ENCODE results near the gene NOX4. TPM values are rescaled to one million over a fixed set of nuclear protein-coding genes. Genes with fewer than 3 reads are reported as not detected.

The NOX4 gene
- total RNA-seq, 1 donor from 2014 or later = 6.2 TPM

DNA sequence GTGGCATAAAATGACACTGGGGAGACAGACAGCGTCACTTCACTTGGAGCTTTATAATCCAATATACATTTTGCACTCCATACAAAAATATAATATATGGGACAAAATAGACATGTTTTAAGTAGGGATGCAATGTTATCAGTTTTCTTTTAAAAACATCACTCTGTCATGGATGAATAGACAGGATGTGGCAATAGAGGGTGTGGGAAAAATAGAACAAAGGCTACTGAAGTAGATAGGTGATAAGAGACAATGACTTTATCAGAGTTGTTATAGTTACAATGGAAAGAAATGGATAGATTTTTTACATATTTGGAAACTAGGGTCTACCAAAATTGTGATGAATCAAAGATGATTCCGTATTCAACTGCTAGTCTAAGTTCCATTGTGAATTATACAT, 13.1 kb upstream of the NOX4 start:
- TF ChIP-seq, protein P1, sequence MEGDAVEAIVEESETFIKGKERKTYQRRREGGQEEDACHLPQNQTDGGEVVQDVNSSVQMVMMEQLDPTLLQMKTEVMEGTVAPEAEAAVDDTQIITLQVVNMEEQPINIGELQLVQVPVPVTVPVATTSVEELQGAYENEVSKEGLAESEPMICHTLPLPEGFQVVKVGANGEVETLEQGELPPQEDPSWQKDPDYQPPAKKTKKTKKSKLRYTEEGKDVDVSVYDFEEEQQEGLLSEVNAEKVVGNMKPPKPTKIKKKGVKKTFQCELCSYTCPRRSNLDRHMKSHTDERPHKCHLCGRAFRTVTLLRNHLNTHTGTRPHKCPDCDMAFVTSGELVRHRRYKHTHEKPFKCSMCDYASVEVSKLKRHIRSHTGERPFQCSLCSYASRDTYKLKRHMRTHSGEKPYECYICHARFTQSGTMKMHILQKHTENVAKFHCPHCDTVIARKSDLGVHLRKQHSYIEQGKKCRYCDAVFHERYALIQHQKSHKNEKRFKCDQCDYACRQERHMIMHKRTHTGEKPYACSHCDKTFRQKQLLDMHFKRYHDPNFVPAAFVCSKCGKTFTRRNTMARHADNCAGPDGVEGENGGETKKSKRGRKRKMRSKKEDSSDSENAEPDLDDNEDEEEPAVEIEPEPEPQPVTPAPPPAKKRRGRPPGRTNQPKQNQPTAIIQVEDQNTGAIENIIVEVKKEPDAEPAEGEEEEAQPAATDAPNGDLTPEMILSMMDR (conservative IDR thresholded peaks at IDR 0.05) = no peak
- no peak overlapping the region for H3K27ac Mint-ChIP-seq (ENCODE audit: unreplicated experiment)
- H3K27me3 Mint-ChIP-seq (ENCODE audit: low read depth) = no peaks in the 10 kb centered on the region
- H3K36me3 Mint-ChIP-seq (ENCODE audit: low read depth) = no peaks in the 10 kb centered on the region
- no peaks in the 10 kb centered on the region for H3K9me3 Mint-ChIP-seq
- no peaks in the 10 kb centered on the region for H3K4me1 Mint-ChIP-seq
- H3K4me3 Mint-ChIP-seq = no peak overlapping the region
- no peak for DNase-seq (ENCODE audit: low read depth, low spot score)

DNA sequence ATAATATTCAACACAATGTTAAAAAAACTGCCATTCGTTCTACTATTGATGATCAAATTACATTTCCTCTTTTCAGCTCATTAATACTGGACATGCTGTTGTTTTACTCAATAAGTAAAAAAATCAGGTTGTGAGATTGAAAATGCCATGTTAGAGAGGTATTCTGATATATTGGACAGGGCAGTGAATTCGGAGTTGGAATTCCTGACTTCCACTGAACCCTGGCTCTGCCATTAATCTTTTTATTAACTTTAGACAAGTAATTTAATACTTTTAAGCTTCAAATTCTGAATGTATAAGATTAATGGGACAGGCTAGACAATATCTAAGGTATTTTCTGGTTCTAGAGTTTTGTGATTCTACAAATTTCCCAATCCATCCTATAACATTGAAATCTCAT, 12.2 kb upstream of the NOX4 start:
- no peak for DNase-seq (ENCODE audit: low read depth, low spot score)
- H3K4me3 Mint-ChIP-seq = no peak overlapping the region

DNA sequence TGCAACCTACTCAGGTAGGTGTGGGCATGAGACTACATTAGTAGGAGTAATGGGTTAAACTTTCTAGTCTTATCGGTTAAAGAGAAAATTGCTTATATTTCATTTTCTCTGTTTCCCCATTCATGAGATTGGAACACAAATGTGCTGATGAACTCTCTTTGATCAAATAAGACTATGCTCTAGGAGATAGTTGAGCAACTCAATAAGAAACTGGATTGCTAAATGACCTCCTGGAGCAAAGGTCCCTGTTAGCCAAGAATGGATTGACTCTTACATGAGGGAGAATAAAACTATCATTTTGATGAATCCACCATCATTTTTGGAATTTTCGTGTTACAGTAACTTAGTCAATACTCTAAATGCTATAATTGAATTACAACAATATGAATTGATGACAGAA, 11.1 kb upstream of the NOX4 start:
- TF ChIP-seq, protein P1 (conservative IDR thresholded peaks at IDR 0.05) = no peak
- H3K36me3 Mint-ChIP-seq (ENCODE audit: low read depth) = no peaks in the 10 kb centered on the region
- H3K27me3 Mint-ChIP-seq (ENCODE audit: low read depth) = no peaks in the 10 kb centered on the region
- H3K4me3 Mint-ChIP-seq = no peak overlapping the region
- H3K27ac Mint-ChIP-seq (ENCODE audit: unreplicated experiment) = no peak overlapping the region
- no peaks in the 10 kb centered on the region for H3K9me3 Mint-ChIP-seq
- DNase-seq (ENCODE audit: low read depth, low spot score) = no peak
- no peaks in the 10 kb centered on the region for H3K4me1 Mint-ChIP-seq

More for the DNA sequence above, 12.2 kb upstream of the NOX4 start:
- Mint-ChIP-seq H3K36me3 (ENCODE audit: low read depth) (no peaks in the 10 kb centered on the region), H3K27ac (ENCODE audit: unreplicated experiment) (no peak overlapping the region), H3K27me3 (ENCODE audit: low read depth) (no peaks in the 10 kb centered on the region), H3K9me3 (no peaks in the 10 kb centered on the region), H3K4me1 (no peaks in the 10 kb centered on the region)
- TF ChIP-seq, protein P1 (conservative IDR thresholded peaks at IDR 0.05) = no peak

DNA sequence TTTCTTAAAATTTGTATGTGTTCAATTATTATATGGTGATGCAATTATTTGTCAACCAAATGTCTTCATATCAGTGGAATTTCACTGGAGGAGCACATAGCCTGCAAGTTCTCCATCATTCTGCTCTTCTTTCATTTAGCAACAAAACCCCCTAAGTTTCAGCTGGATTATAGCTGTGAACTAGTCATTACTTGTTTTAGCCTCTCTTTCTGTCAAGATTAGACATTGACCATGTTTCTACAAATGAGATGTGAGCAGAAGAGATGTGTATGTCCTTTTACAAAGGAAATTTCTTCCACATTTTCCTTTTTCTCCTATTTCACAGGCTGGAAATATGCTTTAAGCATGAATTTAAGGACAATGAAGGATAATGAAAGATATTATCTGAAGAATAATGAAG, 9.2 kb upstream of the NOX4 start:
- Mint-ChIP-seq H3K9me3 (no peaks in the 10 kb centered on the region), H3K27ac (ENCODE audit: unreplicated experiment) (no peak overlapping the region), H3K4me1 (no peaks in the 10 kb centered on the region), H3K36me3 (ENCODE audit: low read depth) (no peaks in the 10 kb centered on the region), H3K4me3 (no peak overlapping the region), H3K27me3 (ENCODE audit: low read depth) (no peaks in the 10 kb centered on the region)
- no peak for DNase-seq (ENCODE audit: low read depth, low spot score)
- TF ChIP-seq, protein P1 (conservative IDR thresholded peaks at IDR 0.05) = no peak

DNA sequence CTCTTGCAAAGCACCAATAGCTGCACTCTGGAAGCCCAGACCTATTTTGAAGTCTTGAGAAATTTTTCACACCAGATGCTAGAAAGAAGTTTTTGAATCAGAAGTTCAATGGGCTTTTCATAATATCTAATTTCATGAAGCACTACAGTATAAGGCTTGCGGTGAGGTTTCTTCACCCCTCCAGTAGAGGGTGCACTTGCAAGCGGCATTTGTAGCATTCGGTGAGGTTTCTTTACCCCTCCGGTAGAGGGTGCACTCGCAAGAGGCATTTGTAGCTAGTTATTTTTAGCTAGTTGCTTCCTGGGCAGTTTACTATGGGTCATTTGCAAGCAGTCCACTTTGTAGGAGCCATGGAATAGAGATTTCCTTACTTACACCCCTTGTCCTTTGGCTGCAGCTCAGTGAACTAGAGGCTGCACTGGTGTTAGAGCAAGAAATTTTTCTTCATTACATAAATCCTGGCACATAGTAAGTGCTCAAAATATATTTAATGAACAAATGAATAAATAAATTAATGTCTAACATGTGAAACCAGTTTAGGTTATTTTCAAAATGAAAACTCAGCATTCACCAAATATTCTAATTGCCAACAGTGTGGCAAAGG, 7.8 kb upstream of the NOX4 start:
- Mint-ChIP-seq H3K27me3 (ENCODE audit: low read depth) (no peaks in the 10 kb centered on the region), H3K27ac (ENCODE audit: unreplicated experiment) (no peak overlapping the region), H3K36me3 (ENCODE audit: low read depth) (no peaks in the 10 kb centered on the region), H3K4me3 (no peak overlapping the region), H3K9me3 (no peaks in the 10 kb centered on the region), H3K4me1 (no peaks in the 10 kb centered on the region)
- TF ChIP-seq, protein P1 (conservative IDR thresholded peaks at IDR 0.05) = peak; percentile 32
- no peak for DNase-seq (ENCODE audit: low read depth, low spot score)

Measured in neural crest cell (in vitro differentiated cells).